Stomach smooth muscle (tissue), 2 donors: Measurements from ENCODE around the gene ESR1.
"Not testable (repeated sequence)": the region's sequence is repeated elsewhere in the genome, so short reads cannot be mapped to it uniquely, and the experiment has no call there.

Experiments used
- H3K27ac ChIP-seq: one replicate; pipeline ENCODE4 v1.7.0; 2013; ENCODE audit warnings: mild to moderate bottlenecking, low read length, inconsistent platforms
- H3K27me3 ChIP-seq, 2 donors: one replicate each; pipeline ENCODE4 v1.7.0; 2013; ENCODE audit warnings: low read length in 2 of 2; ENCODE audit not compliant: insufficient read depth in 2 of 2, control insufficient read depth in 1 of 2
- H3K36me3 ChIP-seq, 2 donors: one replicate each; pipeline ENCODE4 v1.7.0; 2013; ENCODE audit warnings: low read length in 2 of 2; ENCODE audit not compliant: control insufficient read depth in 2 of 2, insufficient read depth in 2 of 2
- H3K4me1 ChIP-seq: one replicate; pipeline ENCODE4 v1.7.0; 2013; ENCODE audit warnings: low read length; ENCODE audit not compliant: control insufficient read depth, insufficient read depth
- H3K4me3 ChIP-seq, 2 donors: one replicate each; pipeline ENCODE4 v1.7.0; 2013; ENCODE audit warnings: low read length in 2 of 2
- H3K9ac ChIP-seq, 2 donors: one replicate each; pipeline ENCODE4 v1.7.0; 2013; ENCODE audit warnings: low read length in 2 of 2, mild to moderate bottlenecking in 1 of 2
- H3K9me3 ChIP-seq, 2 donors: one replicate each; pipeline ENCODE4 v1.7.0; 2013; ENCODE audit warnings: low read length in 2 of 2; ENCODE audit not compliant: control insufficient read depth in 2 of 2
- donor health status: healthy.
- donor health status: Pancreatic carcinoma.

Gene ESR1

GRCh38 chr6:152008779-152009178 is 201.3 kb downstream of the ESR1 start:
- Histone ChIP-seq H3K9me3 (peaks cover 0 to 2% of the 10 kb centered on the region in 2 donors), H3K27me3 (no peaks in the 10 kb centered on the region), H3K4me1 (no peaks in the 10 kb centered on the region), H3K27ac (no peak overlapping the region), H3K36me3 (no peaks in the 10 kb centered on the region), H3K9ac (no peak overlapping the region), H3K4me3 (no peak overlapping the region)

GRCh38 chr6:152012227-152012626 is 204.7 kb downstream of the ESR1 start:
- Histone ChIP-seq H3K9ac (no peak overlapping the region), H3K36me3 (no peaks in the 10 kb centered on the region), H3K27ac (no peak overlapping the region), H3K9me3 (peaks cover 0 to 2% of the 10 kb centered on the region in 2 donors), H3K4me1 (no peaks in the 10 kb centered on the region), H3K27me3 (no peaks in the 10 kb centered on the region), H3K4me3 (no peak overlapping the region)

- H3K4me1 ChIP-seq = no peaks in the 10 kb centered on the region
- H3K4me3 ChIP-seq = no peak overlapping the region
- H3K27me3 ChIP-seq = no peaks in the 10 kb centered on the region
- H3K9ac ChIP-seq = no peak overlapping the region
- no peaks in the 10 kb centered on the region for H3K36me3 ChIP-seq
- no peaks in the 10 kb centered on the region for H3K9me3 ChIP-seq
- no peak overlapping the region for H3K27ac ChIP-seq
Measured at GRCh38 chr6:152018876-152019275, 211.4 kb downstream of the ESR1 start.

- no peaks in the 10 kb centered on the region for H3K9me3 ChIP-seq
- no peaks in the 10 kb centered on the region for H3K36me3 ChIP-seq
- no peaks in the 10 kb centered on the region for H3K4me1 ChIP-seq
- H3K4me3 ChIP-seq = no peak overlapping the region
- H3K27ac ChIP-seq = no peak overlapping the region
- H3K9ac ChIP-seq = no peak overlapping the region
- no peaks in the 10 kb centered on the region for H3K27me3 ChIP-seq
Measured at GRCh38 chr6:152022303-152022702, 214.8 kb downstream of the ESR1 start.

GRCh38 chr6:152023613-152024012 is 216.1 kb downstream of the ESR1 start:
- Histone ChIP-seq H3K4me3 (no peak overlapping the region), H3K4me1 (no peaks in the 10 kb centered on the region), H3K9ac (no peak overlapping the region), H3K36me3 (no peaks in the 10 kb centered on the region), H3K9me3 (no peaks in the 10 kb centered on the region), H3K27ac (no peak overlapping the region), H3K27me3 (no peaks in the 10 kb centered on the region)

GRCh38 chr6:152026291-152026690 is 218.8 kb downstream of the ESR1 start:
- no peaks in the 10 kb centered on the region for H3K27me3 ChIP-seq
- no peaks in the 10 kb centered on the region for H3K36me3 ChIP-seq
- no peaks in the 10 kb centered on the region for H3K9me3 ChIP-seq
- no peak overlapping the region for H3K4me3 ChIP-seq
- H3K9ac ChIP-seq = no peak overlapping the region
- H3K4me1 ChIP-seq = no peaks in the 10 kb centered on the region
- no peak overlapping the region for H3K27ac ChIP-seq

- not testable (repeated sequence) for H3K4me3 ChIP-seq, H3K9me3 ChIP-seq, H3K9ac ChIP-seq, H3K27ac ChIP-seq, H3K4me1 ChIP-seq, H3K36me3 ChIP-seq, H3K27me3 ChIP-seq
Measured at GRCh38 chr6:152026744-152027143, 219.3 kb downstream of the ESR1 start.

- H3K9me3 ChIP-seq, H3K27me3 ChIP-seq, H3K4me1 ChIP-seq, H3K36me3 ChIP-seq, H3K4me3 ChIP-seq, H3K27ac ChIP-seq, H3K9ac ChIP-seq: not testable (repeated sequence)
Measured at GRCh38 chr6:152033765-152034164, 226.3 kb downstream of the ESR1 start.

GRCh38 chr6:152034631-152035030 is 227.1 kb downstream of the ESR1 start:
- H3K9me3 ChIP-seq = no peaks in the 10 kb centered on the region
- H3K27me3 ChIP-seq = no peaks in the 10 kb centered on the region
- H3K36me3 ChIP-seq = no peaks in the 10 kb centered on the region
- H3K9ac ChIP-seq = no peak overlapping the region
- H3K4me3 ChIP-seq = no peak overlapping the region
- no peak overlapping the region for H3K27ac ChIP-seq
- no peaks in the 10 kb centered on the region for H3K4me1 ChIP-seq

GRCh38 chr6:152046118-152046517 is 238.6 kb downstream of the ESR1 start:
- peaks cover 0 to 7% of the 10 kb centered on the region in 2 donors for H3K9me3 ChIP-seq
- H3K27me3 ChIP-seq = no peaks in the 10 kb centered on the region
- no peaks in the 10 kb centered on the region for H3K36me3 ChIP-seq
- no peaks in the 10 kb centered on the region for H3K4me1 ChIP-seq
- no peak overlapping the region for H3K4me3 ChIP-seq
- H3K27ac ChIP-seq = no peak overlapping the region
- H3K9ac ChIP-seq = no peak overlapping the region

GRCh38 chr6:152048921-152049320 is 241.4 kb downstream of the ESR1 start:
- H3K4me3 ChIP-seq = no peak overlapping the region
- H3K36me3 ChIP-seq = no peaks in the 10 kb centered on the region
- H3K9me3 ChIP-seq = no peaks in the 10 kb centered on the region
- no peak overlapping the region for H3K9ac ChIP-seq
- no peaks in the 10 kb centered on the region for H3K4me1 ChIP-seq
- H3K27me3 ChIP-seq = no peaks in the 10 kb centered on the region
- no peak overlapping the region for H3K27ac ChIP-seq

- no peaks in the 10 kb centered on the region for H3K36me3 ChIP-seq
- no peaks in the 10 kb centered on the region for H3K9me3 ChIP-seq
- no peaks in the 10 kb centered on the region for H3K4me1 ChIP-seq
- no peaks in the 10 kb centered on the region for H3K27me3 ChIP-seq
- H3K4me3 ChIP-seq = no peak overlapping the region
- H3K27ac ChIP-seq = no peak overlapping the region
- H3K9ac ChIP-seq = no peak overlapping the region
Measured at GRCh38 chr6:152049502-152049901, 242.0 kb downstream of the ESR1 start.
